ENCODE results near the gene SETD2.
A peak's percentile ranks its signal among the peaks of the same experiment; 100 is the strongest.

The SETD2 gene

GRCh38 chr3:47096959-47097358, 67.0 kb downstream of the SETD2 start:
- DNase-seq (ENCODE audit: low spot score): no peak
- TF ChIP-seq CTCF (IDR thresholded peaks at IDR 0.05; ENCODE audit: extremely low read depth, missing control alignments): no peak

GRCh38 chr3:47092090-47092489, 71.8 kb downstream of the SETD2 start:
- DNase-seq (ENCODE audit: low spot score): no peak
- TF ChIP-seq CTCF (IDR thresholded peaks at IDR 0.05; ENCODE audit: extremely low read depth, missing control alignments): no peak

- TF ChIP-seq CTCF (IDR thresholded peaks at IDR 0.05; ENCODE audit: extremely low read depth, missing control alignments): no peak
- no peak for DNase-seq (ENCODE audit: low spot score)
Observed at GRCh38 chr3:47089630-47090029, 74.3 kb downstream of the SETD2 start.

- DNase-seq (ENCODE audit: low spot score): no peak
Observed at GRCh38 chr3:47086071-47086470, 77.8 kb downstream of the SETD2 start.

DNA sequence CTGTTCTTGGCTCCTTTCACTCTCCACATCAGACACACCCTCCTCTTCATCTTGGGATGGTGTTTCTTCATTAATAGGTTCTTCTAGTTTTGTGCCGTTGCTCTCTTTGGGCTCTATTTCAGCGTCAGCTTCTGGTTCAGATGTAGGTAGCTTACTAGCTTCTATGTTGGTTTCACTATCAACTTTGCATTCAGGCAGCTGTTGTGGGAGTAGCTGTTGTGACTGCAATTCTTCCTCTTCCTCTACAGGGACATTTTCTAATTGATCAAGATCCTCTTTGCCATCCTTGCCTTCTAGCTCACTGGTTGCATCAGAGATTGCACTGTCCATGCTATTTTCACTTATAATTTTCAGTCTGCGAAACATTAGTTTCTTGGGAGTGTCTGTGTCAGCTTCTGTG, 80.1 kb downstream of the SETD2 start:
- TF ChIP-seq CTCF (IDR thresholded peaks at IDR 0.05; ENCODE audit: extremely low read depth, missing control alignments): no peak
- DNase-seq (ENCODE audit: low spot score): peak; percentile 42

More at GRCh38 chr3:47086071-47086470, 77.8 kb downstream of the SETD2 start:
- no peak for TF ChIP-seq CTCF (IDR thresholded peaks at IDR 0.05; ENCODE audit: extremely low read depth, missing control alignments)

DNA sequence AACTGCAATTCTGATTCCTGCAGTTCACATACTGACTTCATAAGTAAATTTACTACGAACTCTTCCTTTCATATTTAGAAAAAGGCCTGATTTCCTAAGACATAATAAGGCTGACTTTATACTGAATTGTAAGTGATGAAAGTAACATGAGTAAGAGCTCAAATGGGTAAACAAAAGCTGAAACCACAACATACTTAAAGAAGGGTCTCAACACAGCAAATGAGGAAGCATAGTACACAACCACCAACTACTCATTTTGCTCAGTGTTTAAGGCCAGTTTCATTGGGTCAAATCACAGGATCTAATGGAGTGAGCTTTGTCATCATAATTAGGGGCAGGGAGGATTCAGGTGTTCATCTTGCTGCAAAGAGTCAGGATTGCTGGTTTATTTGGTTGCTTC, 81.4 kb downstream of the SETD2 start:
- peak; percentile 22 for DNase-seq (ENCODE audit: low spot score)

DNA sequence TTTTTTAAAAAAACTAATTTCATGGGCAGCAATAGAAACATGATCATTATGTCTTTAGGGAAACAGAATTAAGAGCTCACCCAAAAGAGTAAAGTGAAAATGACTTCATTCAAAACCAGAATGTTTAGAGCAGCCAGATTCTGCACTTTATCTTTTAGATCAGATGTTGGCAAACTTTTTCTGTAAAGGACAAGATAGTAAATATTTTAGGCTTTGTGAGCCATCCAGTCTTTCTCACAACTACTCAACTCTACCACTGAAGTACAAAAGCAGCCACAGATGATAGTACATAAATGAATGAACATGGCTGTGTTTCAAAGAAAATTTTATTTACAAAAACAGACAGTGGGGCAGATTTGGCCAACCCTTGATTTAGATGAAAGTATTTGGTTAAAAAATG, 84.5 kb downstream of the SETD2 start:
- TF ChIP-seq CTCF (IDR thresholded peaks at IDR 0.05; ENCODE audit: extremely low read depth, missing control alignments): no peak
- no peak for DNase-seq (ENCODE audit: low spot score)

More for the DNA sequence above, 81.4 kb downstream of the SETD2 start:
- TF ChIP-seq CTCF (IDR thresholded peaks at IDR 0.05; ENCODE audit: extremely low read depth, missing control alignments): no peak
